Measurements from ENCODE around the gene TCF23.
A peak's percentile ranks its signal among the peaks of the same experiment; 100 is the strongest.

TCF23 gene

DNA sequence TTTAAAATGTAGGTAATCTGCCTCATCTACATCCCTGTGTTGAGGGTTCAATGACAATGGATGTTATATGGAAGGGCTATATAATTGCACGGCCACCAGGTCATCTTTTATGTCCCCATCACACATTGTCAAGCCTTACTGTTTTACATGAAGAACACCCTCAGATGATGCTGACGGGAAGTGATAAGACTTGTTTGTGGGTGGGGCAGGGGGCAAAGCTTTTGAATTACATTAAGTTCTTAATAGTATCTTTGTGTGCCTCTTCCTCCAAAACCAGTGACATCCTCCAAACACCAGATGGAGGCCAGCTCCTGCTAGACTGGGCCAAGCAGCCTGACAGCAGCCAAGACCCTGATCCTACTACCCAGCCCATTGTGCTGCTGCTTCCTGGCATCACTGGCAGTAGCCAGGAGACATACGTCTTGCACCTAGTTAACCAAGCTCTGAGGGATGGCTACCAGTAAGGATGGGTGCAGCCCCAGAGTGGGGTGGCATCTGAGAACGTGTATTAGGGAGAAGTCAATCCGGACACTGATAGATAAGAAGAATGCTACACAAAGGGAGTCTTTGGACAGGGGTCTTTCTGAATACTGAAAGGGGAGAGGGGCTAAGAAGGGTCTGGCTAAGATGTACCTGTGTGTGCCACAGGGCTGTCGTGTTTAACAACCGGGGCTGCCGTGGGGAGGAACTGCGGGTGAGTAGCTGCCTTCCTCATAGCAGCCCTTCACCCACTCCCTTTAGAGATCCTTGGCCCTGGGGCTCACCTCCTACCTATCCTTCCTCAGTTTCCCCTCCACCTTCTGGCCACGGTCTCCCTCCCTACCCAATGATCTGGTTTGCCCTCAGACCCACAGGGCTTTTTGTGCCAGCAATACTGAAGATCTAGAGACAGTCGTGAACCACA lies 19.9 kb upstream of the TCF23 start:
- no peak for DNase-seq (ENCODE audit: low read depth in 2 of 2)

DNA sequence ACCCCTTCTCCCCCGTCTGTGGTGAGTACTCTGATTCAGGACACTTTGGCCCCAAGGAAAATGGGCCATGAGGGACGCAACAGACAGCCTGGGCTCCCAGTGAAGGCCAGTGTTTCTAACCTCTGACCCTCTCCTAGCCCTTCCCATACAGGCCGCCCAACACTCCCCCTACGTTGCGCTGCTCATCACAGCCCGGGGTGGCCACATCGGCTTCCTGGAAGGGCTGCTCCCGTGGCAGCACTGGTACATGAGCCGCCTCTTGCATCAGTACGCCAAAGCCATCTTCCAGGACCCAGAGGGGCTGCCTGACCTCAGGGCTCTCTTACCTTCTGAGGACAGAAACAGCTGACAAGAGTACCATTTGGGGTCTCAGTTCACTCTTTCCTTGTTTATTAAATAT lies 18.4 kb upstream of the TCF23 start:
- no peak for DNase-seq (ENCODE audit: low read depth in 2 of 2)

- DNase-seq (ENCODE audit: low read depth in 2 of 2) = no peak
These were observed 17.4 kb upstream of the TCF23 start for GRCh38 chr2:27131429-27131828.

GRCh38 chr2:27133195-27133875 lies 15.5 kb upstream of the TCF23 start:
- DNase-seq (ENCODE audit: low read depth in 2 of 2) = peak; percentile 8 to 18

DNA sequence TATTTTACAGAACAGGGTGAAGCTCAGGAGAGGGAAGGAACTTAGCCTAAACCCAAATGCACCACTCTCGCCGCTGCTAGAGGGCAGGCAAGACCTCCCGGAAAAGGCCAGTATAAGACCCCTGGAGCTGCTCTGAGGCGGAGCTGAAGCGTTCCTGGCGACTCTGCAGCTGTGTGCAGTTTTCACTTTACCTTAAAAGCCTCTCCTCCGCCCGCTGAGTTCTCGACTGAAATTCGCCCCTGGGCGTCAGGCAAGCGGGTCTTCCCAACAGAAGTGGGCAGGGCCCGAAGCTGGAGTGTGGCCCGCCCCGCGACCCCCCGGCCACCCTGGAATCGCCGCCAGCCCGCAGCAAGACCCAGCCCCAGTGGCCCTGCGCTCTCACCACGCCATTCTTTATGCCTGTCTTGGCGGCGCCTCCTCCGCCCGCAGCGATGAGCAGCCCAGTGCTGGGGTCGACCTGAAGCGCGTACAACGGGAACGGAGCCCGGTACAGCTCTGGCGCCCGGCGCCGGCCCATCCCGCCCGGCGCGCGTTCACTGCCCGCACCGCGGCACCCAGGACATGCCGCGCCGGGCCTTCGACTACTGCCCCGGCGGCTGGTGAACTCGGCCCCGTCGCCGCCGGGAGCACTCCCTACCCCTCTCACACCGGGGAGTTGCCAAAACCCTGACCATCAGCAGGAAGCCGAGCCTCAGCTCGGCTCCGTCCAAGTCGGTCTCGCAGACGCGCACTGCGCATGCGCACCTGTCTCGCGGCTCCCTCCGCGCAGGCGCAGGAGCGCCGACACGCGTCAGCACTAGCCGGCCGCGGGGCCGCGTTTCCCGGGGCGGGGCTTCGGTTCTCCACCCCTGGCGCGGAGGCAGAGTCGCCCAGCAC lies 14.7 kb upstream of the TCF23 start, which contains the start of gene PREB:
Gene PREB, minus strand, starts transcription at position 732 of the 876 bp plus-strand sequence. Its CDS starts 215 bp downstream, at position 517.
- peak; percentile 98 to 99 for DNase-seq (ENCODE audit: low read depth in 2 of 2)

DNA sequence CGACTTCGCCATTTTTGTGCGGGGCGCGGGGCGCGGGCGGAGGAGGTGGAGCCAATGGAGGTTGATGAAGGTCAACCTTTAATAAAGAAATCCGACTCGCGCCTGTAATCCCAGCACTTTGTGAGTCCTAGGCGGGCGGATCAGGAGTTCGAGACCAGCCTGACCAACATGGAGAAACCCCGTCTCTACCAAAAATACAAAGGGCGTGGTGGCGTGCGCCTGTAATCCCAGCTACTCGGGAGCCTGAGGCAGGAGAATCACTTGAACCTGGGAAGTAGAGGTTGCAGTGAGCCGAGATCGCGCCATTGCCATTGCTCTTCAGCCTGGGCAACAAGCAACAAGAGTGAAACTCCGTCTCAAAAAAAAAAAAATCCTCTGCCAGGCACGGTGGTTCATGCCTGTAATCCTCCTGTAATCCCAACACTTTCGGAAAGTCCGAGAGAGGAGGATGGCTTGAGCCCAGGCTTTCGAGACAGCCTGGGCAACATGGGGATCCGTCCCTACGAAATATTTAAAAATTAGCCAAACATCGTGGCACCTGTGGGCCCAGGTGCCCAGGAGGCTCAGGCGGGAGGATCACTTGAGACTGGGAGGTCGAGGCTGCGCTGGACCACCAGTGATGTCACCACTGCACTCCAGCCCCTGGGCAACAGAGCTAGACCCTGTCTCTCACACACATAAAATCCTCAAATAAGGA lies 13.9 kb upstream of the TCF23 start:
- no peak for DNase-seq (ENCODE audit: low read depth in 2 of 2)

DNA sequence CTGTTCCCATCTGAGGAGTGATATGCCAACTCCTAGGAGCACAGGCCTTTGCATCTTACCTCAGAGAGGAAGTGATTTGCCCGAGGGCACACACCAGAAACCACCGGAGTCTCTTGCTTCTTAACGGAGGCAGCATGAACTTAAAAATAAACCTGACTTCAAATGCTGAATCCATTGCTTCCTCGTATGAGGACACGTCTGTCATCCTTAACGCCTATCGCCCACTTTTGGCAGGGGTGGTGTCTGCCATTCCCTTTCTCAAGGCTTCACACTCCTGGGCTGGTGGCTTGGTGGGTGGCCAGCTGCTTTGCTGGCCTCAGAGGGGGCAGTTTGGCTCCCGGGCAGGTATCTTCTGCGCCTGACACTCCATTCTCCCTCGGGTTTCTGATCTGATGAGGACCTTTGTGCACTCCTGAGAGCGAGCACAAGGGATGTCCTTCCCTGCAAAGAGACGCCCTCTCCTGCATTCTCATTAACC lies 13.3 kb upstream of the TCF23 start:
- no peak for DNase-seq (ENCODE audit: low read depth in 2 of 2)

- no peak for DNase-seq (ENCODE audit: low read depth in 2 of 2)
These were observed 12.1 kb upstream of the TCF23 start for GRCh38 chr2:27136751-27137150.

GRCh38 chr2:27137322-27137935 lies 11.4 kb upstream of the TCF23 start:
- DNase-seq (ENCODE audit: low read depth in 2 of 2) = no peak

DNA sequence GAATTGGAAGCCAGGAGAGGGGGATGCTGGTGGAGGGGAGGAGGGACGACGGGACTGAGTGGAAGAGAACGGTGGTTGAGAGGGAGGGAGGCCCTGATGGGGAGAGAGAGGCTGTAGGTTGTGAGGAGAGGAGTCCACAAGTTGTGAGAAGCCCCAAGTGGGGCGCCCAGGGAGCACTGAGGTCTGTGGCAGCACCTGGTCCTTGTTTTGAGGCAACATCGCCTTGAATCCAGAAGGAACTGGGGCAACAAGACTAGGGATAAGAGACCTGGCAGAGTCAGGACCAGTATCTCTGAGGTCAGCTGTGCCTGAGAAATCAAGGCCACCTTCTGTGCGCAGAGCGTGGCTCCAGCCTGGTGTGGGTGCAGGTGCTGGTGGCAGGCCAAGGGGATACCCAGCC lies 10.7 kb upstream of the TCF23 start:
- DNase-seq (ENCODE audit: low read depth in 2 of 2) = no peak

DNA sequence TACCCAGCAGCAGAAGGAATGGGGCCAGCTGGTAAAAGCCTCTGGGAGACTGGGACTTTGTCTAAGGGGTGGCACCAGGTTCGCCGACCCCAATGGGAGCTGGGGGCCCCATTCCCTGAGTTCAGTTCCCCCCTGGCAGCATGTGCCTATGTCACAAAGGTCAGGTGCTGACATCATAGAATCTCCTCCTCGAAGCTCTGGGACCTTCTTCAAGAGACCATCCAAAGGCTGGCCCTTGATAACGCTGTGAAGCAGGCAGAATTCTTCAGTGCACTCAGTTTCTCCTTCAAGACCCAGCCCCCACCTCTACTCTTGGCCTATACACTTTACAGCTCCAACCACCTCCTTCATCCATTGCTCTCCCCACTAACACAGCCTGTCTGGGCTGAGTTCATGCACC lies 9.5 kb upstream of the TCF23 start, which contains the start of gene PRR30:
Gene PRR30, minus strand, starts transcription at position 101 of the 400 bp plus-strand sequence. CDS start 1,081 bp downstream, outside the sequence.
- DNase-seq (ENCODE audit: low read depth in 2 of 2) = no peak

- DNase-seq (ENCODE audit: low read depth in 2 of 2) = no peak
These were observed 5.5 kb upstream of the TCF23 start for GRCh38 chr2:27143285-27143684.

DNA sequence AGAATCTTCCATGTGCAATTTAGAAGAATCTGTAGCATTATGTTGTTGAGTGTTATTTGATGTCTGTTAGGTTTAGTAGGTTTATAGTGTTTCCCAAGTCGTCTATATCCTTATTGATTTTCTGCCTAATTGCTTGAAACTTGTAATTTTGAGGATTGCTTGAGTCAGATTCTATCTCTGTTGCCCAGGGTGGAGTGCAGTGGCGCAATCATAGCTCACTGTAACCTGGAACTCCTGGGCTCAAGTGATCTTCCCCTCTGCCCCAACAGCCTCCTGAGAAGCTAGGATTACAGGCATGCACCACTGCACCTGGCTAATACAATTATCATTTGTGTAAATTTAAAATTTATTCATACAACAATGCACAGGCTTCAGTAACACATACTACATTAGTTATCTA lies 3.1 kb upstream of the TCF23 start:
- DNase-seq (ENCODE audit: low read depth in 2 of 2) = no peak

DNA sequence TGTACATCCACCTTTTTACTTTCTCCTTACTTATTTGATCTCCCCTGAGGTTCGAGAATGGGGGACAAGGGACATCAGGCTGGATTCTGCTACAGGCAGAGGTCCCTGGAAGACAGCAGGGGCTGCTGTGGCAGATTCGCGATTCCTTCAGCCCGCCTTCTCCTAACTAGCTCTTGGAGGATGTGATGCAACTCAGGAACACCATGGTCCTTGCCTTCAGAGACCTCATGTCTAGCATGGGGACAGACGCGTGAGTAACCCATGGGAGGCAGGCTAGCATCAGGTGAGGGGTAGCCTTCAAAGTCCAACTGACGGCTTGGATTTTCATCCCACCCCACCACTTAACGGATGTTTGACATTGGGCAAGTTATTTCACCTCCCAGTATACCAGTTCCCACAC lies 869 bp upstream of the TCF23 start:
- no peak for DNase-seq (ENCODE audit: low read depth in 2 of 2)

DNA sequence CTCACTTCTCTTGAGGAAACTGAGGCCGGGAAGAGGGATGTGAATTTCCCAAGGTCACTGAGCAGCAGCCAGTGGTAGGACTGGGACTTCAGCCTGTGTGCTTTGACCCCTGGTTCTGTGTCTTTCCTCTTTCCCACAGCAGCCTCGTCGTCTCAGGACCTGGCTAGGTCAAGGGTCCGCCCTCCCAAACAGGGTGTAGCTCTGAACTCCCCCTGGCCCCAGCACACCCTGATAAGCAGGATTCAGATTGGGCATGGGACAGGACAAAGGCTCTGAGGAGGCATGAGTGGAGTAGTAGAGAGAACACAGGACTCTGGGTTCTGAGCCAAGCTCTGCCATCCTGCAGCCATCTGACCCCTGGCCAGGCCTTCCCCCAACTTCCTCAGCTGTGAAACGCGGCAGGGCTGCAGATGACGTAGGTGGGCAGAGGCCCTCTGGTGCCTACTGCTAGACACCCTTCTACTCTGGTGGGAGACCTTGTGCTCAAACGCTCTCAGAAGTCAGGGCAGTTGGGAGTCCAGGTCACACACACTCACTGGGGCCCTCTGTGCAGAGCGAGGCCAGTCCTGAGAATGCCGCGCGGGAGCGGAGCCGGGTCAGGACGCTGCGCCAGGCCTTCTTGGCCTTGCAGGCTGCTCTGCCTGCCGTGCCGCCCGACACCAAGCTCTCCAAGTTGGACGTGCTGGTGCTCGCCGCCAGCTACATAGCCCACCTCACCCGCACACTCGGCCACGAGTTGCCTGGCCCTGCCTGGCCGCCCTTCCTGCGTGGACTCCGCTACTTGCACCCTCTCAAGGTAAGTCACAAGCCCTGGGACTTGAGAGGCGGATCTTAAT lies 984 bp downstream of the TCF23 start:
- no peak for DNase-seq (ENCODE audit: low read depth in 2 of 2)

GRCh38 chr2:27150639-27151230 lies 1.9 kb downstream of the TCF23 start:
- DNase-seq (ENCODE audit: low read depth in 2 of 2) = no peak

DNA sequence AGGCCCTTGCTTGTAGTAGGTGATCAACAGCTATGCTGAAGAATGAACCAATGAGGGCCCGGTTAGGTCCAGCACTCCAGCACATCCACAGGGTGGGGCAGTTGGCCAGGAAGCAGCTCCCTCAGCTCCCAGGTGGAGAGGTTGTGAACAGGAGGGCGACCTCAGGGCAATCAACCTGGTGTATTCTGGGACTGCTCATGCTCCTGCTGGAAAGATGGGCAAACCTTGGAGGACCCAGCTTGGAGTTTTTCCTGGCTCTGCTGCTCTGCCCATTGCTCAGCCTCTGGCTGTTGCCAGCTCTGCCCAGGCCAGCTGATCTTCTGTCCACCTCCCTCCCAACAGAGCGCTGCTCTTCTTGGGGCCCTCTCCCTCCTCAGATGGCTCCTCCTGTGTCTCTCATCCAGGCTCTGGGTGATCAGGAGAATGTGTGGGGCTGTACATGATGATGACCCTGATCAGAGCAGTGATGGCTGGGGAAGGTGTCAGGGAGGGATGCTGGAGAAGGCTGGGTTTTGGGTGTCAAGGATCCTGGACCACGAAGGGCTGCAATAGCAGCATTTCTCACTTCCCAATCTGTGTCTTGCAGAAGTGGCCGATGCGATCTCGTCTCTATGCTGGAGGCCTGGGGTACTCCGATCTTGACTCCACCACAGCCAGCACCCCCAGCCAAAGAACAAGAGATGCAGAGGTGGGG lies 3.4 kb downstream of the TCF23 start:
- no peak for DNase-seq (ENCODE audit: low read depth in 2 of 2)

DNA sequence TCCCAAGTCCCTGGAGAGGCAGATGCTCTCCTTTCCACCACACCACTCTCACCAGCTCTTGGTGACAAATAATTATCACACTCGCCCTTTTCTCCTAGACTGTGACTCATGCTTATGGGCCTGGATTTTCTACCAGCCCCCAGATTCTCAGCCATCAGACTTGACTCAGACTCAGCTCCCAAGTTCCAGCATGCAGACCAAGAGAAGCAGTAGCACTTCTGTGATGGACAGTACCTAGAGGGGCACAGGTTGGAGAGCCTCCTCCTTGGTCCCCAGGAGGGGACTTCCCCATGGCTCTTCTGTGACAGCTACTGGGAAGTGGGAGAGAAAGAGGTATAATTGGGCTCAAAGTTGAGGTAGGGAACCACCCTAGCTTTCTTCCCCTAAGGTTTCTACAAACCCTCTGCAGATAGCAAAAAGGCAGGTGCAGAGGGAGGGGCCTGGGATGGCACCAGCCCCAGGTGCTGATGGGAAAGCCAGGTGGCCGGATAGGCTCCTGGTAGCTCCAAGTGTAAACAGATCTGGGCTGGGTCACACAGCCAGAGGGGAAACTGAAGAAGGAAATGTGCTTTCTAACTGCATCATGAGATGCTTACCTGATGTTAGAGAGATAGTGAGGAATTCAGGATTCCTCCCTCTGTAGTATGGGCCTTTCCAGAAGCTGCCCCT lies 4.1 kb downstream of the TCF23 start:
- DNase-seq (ENCODE audit: low read depth in 2 of 2) = no peak
